ENCODE measurements around the gene GALNT1.

DNA sequence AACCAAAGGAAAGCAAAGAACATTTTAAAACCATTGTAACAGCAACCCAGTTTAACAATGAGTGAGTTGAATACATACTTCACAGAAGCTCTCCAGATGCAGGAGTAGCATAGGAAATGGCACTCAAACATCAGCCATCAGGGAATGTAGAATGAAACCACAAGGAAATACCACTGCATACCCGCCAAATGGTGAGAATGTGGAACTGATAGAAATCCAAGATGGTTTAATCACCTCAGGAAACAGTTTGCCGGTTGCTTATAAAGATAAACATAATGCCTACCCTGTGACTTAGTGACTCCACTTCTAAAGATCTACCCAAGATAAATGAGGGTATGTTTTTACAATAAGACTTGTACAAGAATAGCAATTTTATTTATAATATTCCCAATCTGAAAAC lies 132.0 kb downstream of the GALNT1 start:
- TF ChIP-seq, protein P1, sequence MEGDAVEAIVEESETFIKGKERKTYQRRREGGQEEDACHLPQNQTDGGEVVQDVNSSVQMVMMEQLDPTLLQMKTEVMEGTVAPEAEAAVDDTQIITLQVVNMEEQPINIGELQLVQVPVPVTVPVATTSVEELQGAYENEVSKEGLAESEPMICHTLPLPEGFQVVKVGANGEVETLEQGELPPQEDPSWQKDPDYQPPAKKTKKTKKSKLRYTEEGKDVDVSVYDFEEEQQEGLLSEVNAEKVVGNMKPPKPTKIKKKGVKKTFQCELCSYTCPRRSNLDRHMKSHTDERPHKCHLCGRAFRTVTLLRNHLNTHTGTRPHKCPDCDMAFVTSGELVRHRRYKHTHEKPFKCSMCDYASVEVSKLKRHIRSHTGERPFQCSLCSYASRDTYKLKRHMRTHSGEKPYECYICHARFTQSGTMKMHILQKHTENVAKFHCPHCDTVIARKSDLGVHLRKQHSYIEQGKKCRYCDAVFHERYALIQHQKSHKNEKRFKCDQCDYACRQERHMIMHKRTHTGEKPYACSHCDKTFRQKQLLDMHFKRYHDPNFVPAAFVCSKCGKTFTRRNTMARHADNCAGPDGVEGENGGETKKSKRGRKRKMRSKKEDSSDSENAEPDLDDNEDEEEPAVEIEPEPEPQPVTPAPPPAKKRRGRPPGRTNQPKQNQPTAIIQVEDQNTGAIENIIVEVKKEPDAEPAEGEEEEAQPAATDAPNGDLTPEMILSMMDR (conservative IDR thresholded peaks at IDR 0.05 in 1 of 2, IDR thresholded peaks at IDR 0.05 in 1 of 2; ENCODE audit: extremely low read depth in 1 of 2, insufficient read depth in 1 of 2, low read depth in 1 of 2, low read length in 2 of 2) = no peak
- TF ChIP-seq EZH2 (IDR thresholded peaks at IDR 0.05; ENCODE audit: borderline replicate concordance, low read length) = no peak
